ENCODE measurements around the gene ZP1.

DNA sequence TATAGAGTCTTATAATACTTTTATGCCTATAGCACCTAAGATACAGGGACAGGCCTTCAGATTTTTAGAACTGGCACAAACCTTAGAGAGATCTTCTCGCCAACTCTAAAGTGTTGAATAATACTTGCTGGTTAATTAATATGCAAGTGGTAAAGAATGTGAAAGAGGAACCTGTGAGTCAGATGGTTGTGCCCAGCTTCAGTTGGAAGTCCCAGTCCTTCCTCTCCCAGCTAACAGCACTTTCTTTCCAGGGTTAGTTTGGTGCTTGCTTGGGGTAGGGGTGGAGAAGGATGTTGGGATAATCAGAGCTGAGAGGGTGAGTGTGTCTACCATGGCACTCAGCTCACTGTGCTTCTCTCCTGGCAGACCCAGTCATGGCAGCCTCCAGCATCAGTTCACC, 52.0 kb downstream of the ZP1 start:
- no peak for TF ChIP-seq CTCF (IDR thresholded peaks at IDR 0.05)
- no peak for TF ChIP-seq POLR2AphosphoS5 (IDR thresholded peaks at IDR 0.05)
- TF ChIP-seq POLR2A (IDR thresholded peaks at IDR 0.05) = no peak

Measured in stomach (tissue), 4 donors.